ENCODE results near the gene PDE4D.
A peak's percentile ranks its signal among the peaks of the same experiment; 100 is the strongest.
"Not testable (repeated sequence)": the region's sequence is repeated elsewhere in the genome, so short reads cannot be mapped to it uniquely, and the experiment has no call there.

PDE4D gene

DNA sequence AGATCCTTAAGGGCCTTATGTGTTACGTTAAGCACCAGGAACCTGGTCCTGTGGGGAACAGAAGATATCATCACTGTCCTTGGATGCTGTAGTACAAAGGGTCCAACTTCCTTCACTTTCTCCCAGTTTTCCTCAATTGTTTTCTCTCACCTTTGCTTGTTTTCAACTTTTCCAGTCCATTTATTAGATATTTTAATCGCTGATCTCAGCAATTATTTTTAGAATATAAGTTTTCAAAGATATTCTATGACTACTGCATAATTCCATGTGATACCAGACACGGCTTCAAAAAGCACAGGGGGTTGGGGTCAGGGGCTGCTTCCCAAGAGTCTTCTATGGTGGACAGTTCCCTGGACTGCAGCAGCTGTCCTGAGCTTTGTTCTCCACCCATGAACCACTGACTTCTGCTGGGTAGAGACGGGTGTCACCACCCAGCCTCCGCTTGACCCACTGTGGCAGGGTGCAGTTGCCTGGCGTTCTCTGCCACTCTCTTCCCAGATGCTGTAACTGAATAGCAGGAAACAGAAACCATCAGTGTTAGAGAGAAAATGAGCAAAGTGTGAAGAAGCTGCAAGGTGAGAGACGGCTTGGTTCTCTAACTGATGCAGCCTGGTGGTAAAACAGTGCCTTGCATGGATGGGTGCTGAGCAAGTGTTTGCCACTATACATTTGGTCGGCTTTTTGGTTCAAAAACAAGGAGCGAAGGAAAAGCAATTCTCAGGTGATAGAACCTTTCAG lies 927.7 kb downstream of the PDE4D start:
- no peak for DNase-seq (ENCODE audit: low read depth)

DNA sequence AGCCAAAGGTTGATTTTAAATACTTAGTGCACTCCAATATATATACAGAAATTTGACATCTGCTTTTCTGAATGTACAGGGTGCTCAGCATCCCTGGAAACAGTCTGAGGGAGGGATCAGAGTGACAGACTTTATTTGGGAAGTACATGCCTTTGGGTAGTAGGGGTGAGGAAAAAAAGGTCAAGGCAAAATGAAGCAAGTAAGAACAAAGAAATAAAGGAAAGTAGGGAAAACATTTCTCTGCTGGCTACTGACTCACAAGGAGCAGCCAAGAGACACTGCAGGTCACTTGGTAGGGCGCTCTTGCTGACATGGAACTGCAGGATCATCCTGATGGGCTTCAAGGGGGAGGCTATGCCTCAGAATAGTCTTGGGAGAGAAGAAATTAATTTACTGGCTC lies 929.7 kb downstream of the PDE4D start:
- no peak for DNase-seq (ENCODE audit: low read depth)

DNA sequence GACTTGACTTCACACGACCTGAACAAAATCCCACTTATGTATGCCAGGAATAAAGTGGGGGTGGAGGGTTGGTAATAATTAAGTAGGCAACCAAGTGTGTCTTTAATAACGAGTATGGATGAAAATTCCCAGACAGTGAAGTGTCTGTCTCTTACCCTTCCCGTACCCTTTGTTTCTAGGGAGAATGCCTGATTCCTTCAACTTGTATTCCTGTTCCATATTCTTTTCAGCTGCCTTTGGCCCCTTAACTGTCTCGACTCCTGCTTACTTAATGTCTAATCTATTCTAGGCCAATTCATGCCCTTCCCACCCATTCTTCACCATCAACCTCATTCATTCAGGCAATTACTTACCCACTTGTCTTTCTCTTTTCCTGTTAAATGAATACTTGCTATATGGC lies 930.2 kb downstream of the PDE4D start:
- no peak for DNase-seq (ENCODE audit: low read depth)

DNA sequence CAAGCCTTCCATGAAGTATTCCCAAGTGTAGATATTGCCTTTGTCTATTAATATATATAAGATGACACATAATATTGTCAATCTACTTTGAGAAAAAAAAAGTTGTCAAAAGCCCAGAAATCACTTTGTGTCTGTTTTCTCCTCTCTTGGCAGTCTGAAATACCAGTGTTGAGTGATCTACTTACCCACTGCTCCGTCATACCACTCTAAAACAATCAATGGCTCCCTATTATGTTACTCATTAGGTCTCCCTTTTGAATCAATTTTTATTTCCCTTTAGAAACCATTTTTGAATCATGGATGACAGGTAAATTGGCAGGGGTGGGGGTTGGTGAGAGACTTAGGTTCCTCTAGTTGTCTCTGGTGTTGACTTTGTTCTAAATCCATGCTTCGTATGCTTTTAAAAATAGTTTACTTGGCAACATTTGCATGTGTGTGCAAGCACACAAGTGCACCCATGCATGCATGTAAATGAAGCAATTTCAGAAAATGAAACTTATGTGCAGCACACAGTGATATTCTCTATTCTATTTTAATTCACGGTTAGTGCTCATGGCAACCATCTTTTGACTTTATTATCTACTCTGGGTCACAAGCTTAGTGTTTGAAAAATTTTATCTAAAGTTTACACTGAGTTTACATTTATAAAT lies 931.8 kb downstream of the PDE4D start:
- no peak for DNase-seq (ENCODE audit: low read depth)

DNA sequence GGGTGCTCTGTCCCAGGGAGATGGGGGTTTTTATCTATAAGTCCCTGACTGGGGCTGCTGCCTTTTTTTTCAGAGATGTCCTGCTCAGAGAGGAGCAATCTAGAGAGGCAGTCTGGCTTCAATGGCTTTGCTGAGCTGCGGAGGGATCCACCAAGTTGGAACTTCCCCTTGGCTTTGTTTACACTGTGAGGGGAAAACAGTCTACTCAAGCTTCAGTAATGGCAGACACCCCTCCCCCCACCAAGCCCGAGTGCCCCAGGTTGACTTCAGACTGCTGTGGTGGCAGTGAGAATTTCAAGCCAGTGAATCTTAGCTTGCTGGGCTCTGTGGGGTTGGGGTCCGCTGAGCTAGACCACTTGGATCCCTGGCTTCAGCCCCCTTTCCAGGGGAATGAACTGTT lies 934.8 kb downstream of the PDE4D start:
- DNase-seq (ENCODE audit: low read depth) = no peak

DNA sequence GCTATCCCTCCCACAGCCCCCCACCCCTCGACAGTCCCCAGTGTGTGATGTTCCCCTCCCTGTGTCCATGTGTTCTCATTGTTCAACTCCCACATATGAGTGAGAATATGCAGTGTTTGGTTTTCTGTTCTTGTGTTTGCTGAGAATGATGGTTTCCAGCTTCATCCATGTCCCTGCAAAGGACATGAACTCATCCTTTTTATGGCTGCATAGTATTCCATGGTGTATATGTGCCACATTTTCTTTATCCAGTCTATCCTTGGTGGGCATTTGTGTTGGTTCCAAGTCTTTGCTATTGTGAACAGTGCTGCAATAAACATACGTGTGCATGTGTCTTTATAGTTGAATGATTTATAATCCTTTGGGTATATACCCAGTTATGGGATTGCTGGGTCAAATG lies 940.3 kb downstream of the PDE4D start:
- DNase-seq (ENCODE audit: low read depth) = not testable (repeated sequence)

DNA sequence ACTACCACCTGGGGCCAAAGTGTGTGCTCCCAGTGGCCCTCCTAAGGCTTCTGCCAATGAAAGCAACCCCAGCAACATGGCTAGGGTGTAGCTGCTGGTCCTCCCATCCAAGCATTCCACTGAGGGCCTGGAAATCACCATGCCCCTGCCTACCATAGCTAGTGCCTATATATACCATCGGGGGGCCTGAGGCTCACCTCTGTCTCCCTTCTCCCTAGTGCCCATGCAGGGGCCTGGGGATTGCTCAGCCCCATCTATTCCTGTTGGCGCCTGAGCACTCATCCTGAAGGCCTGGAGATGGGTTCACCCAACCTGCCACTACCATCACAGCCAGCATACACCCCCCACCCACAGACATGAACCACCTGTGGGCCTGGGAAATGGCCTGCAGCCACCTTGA lies 943.3 kb downstream of the PDE4D start:
- no peak for DNase-seq (ENCODE audit: low read depth)

DNA sequence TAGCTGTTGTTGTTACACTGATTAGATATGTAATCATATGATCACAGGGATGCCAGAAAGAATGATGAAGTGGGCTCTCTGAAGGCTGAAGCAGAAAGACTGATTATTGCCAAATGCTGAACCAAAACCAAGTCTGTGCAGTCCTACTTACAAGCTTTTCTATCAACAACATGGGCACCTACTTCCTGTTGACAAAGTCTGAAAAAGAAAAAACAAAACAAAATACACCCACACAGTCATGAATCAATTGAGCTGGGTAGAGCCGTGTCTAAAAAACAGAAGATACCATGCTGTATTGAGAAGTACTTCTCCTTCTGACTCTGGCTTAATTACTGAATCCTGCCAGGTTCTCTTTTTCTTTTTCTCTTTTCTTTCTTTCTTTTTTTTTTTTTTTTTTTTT lies 947.3 kb downstream of the PDE4D start:
- DNase-seq (ENCODE audit: low read depth) = no peak

DNA sequence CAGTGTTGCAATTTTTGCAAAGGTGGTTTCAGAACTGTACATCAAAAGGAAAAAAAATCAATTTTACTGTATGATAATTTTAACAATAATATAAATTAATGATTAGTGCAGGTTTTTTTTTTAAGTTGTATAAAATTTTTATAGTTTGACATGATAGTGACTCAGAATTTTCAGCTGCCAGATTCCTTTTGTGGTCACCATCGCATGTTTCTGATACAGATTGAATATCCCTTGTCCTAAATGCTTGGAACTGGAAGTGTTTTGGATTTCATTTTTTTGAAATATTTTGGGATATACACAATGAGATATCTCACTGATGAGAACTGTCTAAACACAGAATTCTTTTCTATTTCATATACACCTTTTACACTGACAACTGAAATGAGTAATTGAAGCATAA lies 949.3 kb downstream of the PDE4D start:
- no peak for DNase-seq (ENCODE audit: low read depth)

DNA sequence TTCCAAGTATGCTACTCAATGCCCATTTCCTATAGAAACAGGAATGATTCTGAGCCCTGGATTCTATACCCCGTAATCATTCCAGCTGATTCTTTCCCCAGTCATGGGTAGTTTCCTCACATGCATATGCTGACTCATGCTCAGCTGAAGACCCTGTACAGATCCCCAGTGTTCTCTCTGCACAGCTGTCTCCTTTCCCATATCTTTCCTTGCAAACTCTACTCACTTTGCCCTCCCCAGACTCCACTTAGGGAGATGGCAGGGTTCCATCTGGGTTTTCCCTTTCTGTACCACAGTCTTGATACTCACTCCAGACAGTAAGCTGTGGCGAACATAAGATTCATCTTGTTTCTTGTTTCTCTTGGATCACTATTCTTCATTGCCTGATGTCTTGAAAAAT lies 953.1 kb downstream of the PDE4D start:
- no peak for DNase-seq (ENCODE audit: low read depth)

DNA sequence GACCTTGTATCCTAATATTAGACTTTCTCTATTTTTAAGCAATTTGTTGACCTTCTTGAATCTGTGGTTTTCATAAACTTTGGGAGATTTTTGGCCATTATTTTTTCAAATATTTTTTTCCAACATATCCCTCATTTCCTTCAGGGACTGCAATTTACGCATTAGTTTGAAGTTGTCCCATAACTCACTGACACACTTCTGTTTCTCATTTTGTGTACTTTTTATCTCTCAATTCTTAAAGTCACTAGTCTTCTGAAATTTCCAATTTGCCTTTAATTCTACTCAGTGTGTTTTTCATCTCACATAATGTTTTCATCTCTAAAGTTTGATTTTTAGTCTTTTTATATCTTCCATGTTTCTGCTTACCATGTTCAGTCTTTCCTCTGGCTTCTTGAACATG lies 953.9 kb downstream of the PDE4D start:
- DNase-seq (ENCODE audit: low read depth) = no peak

DNA sequence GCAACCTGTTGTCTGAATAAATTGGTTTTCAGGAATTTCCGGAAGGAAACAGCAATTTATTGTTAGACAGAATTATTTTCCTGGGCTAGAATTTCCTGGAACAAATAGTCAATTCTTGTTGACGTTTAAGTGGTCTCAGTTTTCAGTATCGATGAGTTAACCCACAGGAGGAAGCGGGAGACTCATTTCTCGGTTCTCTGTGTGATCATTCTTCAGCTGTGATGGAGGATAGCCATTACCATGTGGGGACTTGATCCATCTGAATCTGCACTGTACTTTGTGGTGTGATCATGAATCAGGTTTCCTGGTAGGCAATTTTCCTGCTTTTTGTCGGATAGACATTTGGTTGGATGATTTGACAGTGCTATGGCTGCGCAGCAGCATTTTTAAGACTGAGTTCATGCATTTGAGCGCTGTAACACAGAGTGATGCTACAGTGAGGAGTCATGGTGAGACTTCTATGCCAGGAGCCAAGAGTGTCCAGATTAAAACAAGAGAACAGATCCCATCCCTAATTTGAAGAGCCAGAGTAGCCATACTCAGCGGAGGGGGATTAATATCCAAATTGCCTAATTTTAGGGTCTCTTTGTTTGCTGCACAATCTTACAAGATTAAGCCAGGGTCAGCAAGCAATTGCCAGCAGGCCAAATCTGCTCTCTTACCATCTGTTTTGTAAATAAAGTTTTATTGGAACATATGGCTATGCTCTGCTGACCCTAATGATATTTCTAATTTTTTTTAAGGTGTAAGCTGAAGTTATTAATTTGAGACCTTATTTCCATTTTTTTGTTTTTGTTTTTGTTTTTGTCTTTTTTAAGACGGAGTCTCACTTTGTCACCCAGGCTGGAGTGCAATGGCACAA lies 954.7 kb downstream of the PDE4D start:
- no peak for DNase-seq (ENCODE audit: low read depth)

DNA sequence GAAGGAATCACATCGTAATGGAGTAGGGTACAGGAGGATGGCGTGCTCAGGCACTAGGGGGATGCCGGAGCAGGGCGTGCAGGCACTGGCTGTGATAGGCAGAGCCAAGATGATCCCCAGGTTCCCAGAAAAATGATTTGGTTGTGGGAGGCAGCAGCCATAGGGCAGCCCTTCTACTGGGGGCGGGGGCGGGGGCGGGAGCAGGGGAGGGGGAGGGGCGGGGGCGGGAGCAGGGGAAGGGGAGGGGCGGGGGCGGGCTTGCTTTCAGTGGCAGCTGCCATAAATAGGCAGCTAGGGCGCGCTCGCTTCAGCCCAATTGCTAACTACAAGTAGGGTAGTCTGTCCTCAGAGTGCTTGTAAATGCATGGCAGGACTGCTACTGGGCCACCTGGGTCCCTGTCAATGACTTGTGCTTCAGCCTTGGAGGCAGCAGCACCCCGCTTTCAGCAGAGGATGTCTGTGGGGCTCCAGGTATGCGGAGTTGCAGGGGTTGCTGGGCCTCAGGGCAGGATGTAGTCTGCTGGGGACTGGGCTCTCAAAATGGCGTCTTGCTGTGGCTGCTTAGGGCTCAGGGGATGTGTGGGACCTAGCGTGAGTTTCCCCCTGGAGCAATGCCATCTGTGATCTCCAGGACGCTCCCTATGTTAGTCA lies 956.4 kb downstream of the PDE4D start:
- DNase-seq (ENCODE audit: low read depth) = no peak

DNA sequence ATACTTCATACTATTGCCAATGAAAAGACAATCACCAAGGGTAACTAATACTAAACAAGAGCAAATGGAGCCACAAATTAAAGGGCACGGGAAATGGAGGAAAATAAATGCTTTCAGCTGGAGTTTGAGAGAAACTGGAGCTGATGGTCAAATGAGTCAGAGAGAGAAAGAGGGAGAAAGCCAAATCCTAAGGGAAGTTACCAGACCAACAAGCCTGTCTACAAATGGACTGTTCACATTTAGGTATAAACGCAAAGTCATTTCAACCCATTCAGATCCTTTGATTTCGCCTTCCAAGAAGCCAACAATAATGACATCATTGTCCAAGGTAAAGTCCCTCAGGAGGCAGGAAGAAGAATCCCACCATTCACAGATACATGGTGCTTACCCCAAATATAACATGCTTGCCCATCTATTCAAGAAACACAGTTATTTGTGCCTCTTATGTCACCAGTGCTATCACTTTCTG lies 958.9 kb downstream of the PDE4D start:
- no peak for DNase-seq (ENCODE audit: low read depth)

DNA sequence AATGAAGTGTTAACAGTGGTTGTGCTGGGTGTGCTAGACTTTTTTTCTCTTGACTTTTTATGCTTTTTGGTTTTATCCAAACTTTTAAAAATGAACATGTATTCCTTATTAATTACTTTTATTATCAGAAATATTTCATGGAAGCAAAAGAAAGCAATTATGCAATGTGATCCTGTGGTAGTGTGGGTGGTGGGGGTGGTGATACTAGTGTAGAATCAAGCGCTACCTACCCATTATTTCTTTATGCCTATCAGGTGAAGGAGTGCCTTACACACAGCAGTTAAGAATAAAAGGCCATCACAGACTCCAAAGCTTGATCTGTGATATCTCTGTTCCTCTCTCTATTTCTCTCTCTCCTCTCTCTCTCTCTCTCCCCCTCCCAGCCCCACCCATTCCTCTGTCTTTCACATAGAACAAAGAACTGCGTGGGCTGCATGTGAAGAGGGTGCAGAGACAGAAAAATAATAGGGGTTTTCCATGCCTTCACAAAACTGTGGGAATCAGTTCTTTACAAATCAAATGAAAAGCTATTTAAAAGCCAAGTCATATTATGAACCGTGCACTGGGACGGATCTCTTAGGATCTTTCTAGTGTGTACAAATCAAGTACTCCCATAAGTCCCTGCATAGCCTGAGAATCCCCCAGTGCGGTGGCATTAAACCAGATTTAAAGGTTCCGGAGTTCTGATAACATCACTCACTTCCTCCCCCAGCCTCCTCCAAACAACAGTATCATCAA lies 959.5 kb downstream of the PDE4D start:
- peak; percentile 11 for DNase-seq (ENCODE audit: low read depth)

DNA sequence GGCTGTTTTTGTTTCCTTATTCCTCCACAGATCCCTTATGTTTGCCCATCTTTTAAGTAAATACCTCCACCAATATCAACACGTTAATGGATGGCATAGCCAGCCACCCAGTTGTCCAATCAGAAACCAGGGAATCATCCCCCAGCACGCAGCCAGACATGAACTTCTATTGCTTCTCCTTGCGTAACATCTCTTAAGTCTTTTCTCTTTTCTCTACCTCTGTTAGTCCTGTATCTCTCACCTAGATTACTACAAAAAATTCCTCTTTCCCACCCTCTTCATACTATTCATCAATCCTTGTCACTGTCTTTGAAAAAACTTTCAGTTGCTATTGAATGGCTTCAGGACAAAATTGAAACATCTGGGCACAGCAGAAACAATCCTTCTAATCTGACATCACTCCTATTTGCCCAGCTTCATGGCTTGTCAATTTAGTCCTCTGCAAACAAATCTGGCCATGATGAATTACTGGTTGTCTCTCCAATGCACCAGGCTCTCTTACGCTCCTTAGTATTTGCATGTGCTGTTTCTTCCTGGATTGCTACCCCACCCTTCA lies 961.4 kb downstream of the PDE4D start:
- DNase-seq (ENCODE audit: low read depth) = no peak

DNA sequence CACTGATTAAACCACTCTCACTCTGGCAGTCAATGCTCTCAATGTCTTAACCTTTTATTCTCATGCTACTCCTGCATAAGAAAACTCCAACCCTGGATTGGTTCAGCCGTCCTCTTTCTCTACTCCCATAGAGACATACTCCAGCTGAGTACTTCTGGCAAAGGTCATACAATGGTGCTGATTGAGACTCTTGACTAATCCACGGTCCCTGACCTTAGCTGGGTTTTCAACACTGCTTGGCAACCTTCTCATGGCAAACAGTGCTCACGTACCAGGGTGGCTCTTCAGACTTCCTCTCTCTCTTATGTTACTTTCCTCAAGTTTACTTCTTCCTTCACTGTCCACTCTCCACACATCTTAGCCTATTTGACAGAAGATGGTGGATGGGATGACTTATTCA lies 963.0 kb downstream of the PDE4D start:
- DNase-seq (ENCODE audit: low read depth) = no peak

DNA sequence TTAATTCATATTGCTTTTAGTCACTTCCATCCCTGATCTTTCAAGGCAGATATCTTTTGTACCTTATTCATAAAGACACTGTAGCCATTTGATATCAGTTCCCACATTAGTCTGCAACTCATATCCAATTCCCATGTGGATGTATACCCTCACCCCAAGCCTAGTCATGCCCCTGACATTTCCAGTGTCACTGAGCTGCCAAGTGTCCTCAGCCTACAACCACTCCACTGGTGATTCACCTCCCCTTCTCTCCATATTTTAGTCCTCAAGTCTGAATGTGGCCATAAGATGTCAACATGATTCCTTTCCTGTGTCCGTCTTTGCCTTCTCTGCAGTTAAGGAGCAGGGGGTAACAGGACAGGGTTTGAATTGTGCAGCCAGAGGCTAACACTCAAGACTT lies 963.8 kb downstream of the PDE4D start:
- DNase-seq (ENCODE audit: low read depth) = no peak

DNA sequence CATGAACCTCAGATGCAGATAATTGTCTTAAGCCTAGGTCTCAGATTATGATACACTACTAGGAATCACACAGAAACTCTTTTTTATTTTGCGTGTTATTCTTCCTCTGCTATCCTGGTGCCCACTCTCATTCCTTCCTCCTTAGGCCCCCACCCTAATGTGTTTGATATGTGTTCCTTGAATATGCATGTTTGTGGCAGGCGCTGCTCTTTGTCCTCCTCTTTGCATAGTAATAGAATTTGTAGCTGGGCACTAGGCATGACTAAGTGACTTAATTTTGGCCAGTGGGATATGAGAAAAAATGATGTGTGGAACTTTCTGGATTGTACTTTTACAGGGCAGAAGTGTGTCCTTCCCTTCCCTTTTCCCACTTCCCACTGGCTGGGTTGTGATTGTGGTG lies 965.6 kb downstream of the PDE4D start:
- no peak for DNase-seq (ENCODE audit: low read depth)

DNA sequence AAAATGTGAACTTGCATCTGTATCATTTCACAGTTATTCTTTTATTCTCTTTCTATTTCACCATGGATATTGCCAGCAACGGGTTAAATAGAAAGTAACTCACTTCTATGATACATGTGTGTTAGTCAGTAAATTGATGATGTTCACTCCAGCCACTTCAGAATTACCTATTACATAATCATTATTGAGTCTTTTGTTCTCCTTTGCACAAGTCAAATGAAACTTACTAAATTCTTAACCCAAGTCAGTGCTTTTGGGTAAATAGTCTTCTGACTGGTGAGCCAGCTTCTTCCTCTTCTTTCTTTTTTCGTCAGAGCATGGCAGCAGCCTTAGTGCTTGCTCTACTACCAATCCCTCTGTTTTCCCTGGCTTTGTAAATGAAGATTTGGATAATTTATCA lies 966.3 kb downstream of the PDE4D start:
- DNase-seq (ENCODE audit: low read depth) = no peak

DNA sequence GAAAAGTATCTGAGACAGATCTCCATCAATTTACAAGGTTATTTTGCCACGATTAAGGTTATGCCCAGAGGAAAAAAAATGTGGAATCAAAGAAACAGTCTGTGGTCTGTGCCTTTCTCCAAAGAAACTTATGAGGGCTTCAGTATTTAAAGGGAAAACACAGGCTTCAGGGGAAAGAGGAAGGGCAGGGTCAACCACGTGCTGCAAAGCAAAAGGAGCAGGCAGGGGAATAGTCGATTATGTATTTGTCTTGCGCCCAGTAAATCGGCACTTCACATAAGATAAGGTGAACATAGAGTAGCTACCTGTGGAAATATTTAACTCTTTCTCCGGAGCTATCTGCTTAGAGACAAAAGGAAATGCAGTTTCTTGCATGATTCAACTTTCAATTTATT lies 967.0 kb downstream of the PDE4D start:
- no peak for DNase-seq (ENCODE audit: low read depth)
